ENCODE results near the gene AP1B1.

DNA sequence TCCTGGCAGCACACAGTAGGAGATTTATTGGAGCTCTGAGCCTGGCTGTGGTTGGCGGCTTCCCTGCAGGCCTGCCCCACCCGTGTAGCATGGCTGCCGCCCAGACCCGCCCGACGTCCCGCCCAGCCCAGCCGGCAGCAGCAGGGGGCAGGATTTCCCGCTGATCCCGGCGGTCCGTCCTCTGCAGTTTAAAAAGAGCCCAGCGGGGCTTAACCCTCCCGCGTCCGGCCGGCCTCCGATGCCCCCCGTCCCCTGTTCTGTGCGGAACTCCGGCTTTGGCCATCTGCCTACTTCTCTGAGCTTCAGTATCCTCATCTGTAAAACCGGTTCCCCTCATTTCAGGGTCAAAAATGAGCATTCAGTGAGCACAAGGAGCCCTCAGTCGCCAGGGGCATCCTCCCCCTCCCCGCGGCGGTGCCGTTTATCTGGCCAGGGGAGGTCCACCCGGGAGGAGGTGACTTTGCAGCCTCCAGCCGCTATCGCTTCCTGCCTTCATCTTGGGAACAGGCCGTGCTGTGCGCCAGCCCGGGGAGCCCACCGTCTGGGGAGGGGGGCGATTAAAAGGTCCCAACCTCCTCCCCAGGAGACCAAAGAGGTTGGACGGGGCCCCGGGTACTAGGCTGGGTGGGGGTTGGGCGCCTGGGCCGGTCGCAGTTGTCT, 82.1 kb downstream of the AP1B1 start, which contains the start of gene GAS2L1:
- TF ChIP-seq, protein P1, sequence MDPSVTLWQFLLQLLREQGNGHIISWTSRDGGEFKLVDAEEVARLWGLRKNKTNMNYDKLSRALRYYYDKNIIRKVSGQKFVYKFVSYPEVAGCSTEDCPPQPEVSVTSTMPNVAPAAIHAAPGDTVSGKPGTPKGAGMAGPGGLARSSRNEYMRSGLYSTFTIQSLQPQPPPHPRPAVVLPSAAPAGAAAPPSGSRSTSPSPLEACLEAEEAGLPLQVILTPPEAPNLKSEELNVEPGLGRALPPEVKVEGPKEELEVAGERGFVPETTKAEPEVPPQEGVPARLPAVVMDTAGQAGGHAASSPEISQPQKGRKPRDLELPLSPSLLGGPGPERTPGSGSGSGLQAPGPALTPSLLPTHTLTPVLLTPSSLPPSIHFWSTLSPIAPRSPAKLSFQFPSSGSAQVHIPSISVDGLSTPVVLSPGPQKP (IDR thresholded peaks at IDR 0.05; ENCODE audit: low read depth, low read length) = no peak
- TF ChIP-seq, protein P2, sequence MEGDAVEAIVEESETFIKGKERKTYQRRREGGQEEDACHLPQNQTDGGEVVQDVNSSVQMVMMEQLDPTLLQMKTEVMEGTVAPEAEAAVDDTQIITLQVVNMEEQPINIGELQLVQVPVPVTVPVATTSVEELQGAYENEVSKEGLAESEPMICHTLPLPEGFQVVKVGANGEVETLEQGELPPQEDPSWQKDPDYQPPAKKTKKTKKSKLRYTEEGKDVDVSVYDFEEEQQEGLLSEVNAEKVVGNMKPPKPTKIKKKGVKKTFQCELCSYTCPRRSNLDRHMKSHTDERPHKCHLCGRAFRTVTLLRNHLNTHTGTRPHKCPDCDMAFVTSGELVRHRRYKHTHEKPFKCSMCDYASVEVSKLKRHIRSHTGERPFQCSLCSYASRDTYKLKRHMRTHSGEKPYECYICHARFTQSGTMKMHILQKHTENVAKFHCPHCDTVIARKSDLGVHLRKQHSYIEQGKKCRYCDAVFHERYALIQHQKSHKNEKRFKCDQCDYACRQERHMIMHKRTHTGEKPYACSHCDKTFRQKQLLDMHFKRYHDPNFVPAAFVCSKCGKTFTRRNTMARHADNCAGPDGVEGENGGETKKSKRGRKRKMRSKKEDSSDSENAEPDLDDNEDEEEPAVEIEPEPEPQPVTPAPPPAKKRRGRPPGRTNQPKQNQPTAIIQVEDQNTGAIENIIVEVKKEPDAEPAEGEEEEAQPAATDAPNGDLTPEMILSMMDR (IDR thresholded peaks at IDR 0.05) = peak; percentile 26; the same call in 1 of the 3 replicates
- TF ChIP-seq ZC3H11A (IDR thresholded peaks at IDR 0.05) (no peak), KDM1A (IDR thresholded peaks at IDR 0.05; ENCODE audit: low read depth) (no peak), POLR2A (IDR thresholded peaks at IDR 0.05; ENCODE audit: low read length) (no peak), RFX5 (IDR thresholded peaks at IDR 0.05) (no peak), RAD21 (conservative IDR thresholded peaks at IDR 0.05 in 1 of 2, IDR thresholded peaks at IDR 0.05 in 1 of 2) (peak in 1 of 2 experiments; percentile 43; a peak in 2 of 5 replicates)
- TF ChIP-seq, protein P3, sequence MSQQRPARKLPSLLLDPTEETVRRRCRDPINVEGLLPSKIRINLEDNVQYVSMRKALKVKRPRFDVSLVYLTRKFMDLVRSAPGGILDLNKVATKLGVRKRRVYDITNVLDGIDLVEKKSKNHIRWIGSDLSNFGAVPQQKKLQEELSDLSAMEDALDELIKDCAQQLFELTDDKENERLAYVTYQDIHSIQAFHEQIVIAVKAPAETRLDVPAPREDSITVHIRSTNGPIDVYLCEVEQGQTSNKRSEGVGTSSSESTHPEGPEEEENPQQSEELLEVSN (IDR thresholded peaks at IDR 0.05; ENCODE audit: borderline replicate concordance, low read depth) = no peak

Data from A549 (cell line).